Stomach (tissue), 9 donors: ENCODE measurements around the gene AMT. TPM values are rescaled to one million over a fixed set of nuclear protein-coding genes. Genes with fewer than 3 reads are reported as not detected.
"Not testable (repeated sequence)": the region's sequence is repeated elsewhere in the genome, so short reads cannot be mapped to it uniquely, and the experiment has no call there.

Source experiments
- DNase-seq, 2 donors: peaks; one replicate each; pipeline versions ENCODE4 v3.0.0 to v3.0.0-alpha.2; 2013 to 2019
- H3K27ac ChIP-seq, 5 donors: fragments of 200-600 bp in 4 of 5; sonication (generic) in 4 of 5; one replicate each; pipeline ENCODE4 v1.5.1; 2013 to 2019; ENCODE audit warnings: mild to moderate bottlenecking in 1 of 5, moderate library complexity in 1 of 5
- H3K27me3 ChIP-seq, 3 donors: fragments of 200-600 bp; sonication (generic); one replicate each; pipeline ENCODE4 v1.5.1; 2017 to 2019; ENCODE audit warnings: mixed run types in 1 of 3
- H3K36me3 ChIP-seq, 4 donors: fragments of 200-600 bp; sonication (generic); 1 replicate in 3 of 4; 2 replicates in 1 of 4; pipeline ENCODE4 v1.5.1; 2016 to 2019
- H3K4me1 ChIP-seq, 4 donors: fragments of 200-600 bp; sonication (generic); one replicate each; pipeline ENCODE4 v1.5.1; 2016 to 2019
- H3K4me3 ChIP-seq, 4 donors: fragments of 200-600 bp; sonication (generic) in 3 of 4; one replicate each; pipeline ENCODE4 v1.5.1; 2016 to 2019; ENCODE audit warnings: mild to moderate bottlenecking in 1 of 4
- H3K9me3 ChIP-seq, 4 donors: fragments of 200-600 bp; sonication (generic); one replicate each; pipeline ENCODE4 v1.5.1; 2016 to 2019
- CTCF ChIP-seq, 7 experiments: fragments of 450-650 bp in 4 of 7; fragments of 200-600 bp in 3 of 7; sonication (generic) in 3 of 7; IDR thresholded peaks; one replicate each; pipeline ENCODE4 v1.5.1; 2016 to 2019; ENCODE audit warnings: antibody characterized with exemption in 7 of 7, control low read depth in 2 of 7, mild to moderate bottlenecking in 1 of 7
- EP300 ChIP-seq: sonication (generic); formaldehyde crosslinking; IDR thresholded peaks from one replicate; pipeline ENCODE4 v1.6.1; 2017; ENCODE audit warnings: antibody characterized with exemption
- POLR2A ChIP-seq, 4 donors: fragments of 450-650 bp; IDR thresholded peaks; one replicate each; pipeline ENCODE4 v1.6.1; 2016; ENCODE audit warnings: antibody characterized with exemption in 4 of 4, control low read depth in 2 of 4, mild to moderate bottlenecking in 1 of 4, moderate library complexity in 1 of 4
- POLR2AphosphoS5 ChIP-seq, 3 donors: sonication (generic); formaldehyde crosslinking; IDR thresholded peaks; one replicate each; pipeline ENCODE4 v1.6.1; 2016; ENCODE audit warnings: antibody characterized with exemption in 3 of 3
- WGBS, 5 donors: extraction: QIAGEN DNeasy Blood & Tissue Kit in 3 of 5; methylation state at CpG; one replicate each; pipeline versions ENCODE4 v1.1.5 to v1.1.7; 2013 to 2018; 5-methylcytosine and 5-hydroxymethylcytosine counted together
- intact Hi-C: fragments of 100-400 bp; cut with DNase I; formaldehyde crosslinking; loops from one replicate; pipeline ENCODE4 v1.15.1; 2023; ENCODE audit warnings: low total_unique reads
- polyA plus RNA-seq, 3 donors: library from polyadenylated mRNA; stranded (reverse); fragments of 200-250 nt; gene quantifications; one replicate each; pipeline ENCODE4 v1.2.3, GENCODE V29; 2013
- total RNA-seq, 5 donors: library from RNA; depleted of rRNA; stranded (reverse); fragments of >200 nt; gene quantifications; one replicate each; pipeline versions ENCODE4 v1.1.0 to v1.2.3, GENCODE V29; 2014 to 2016
- donor health status: healthy with polysubstance abuse.
- donor health status: Bipolar disorder and iron deficiency.
- donor health status: healthy.

The AMT gene
- total and polyA plus RNA-seq, 8 donors = 4.5 to 27.8 (median 13.8) TPM

- Histone ChIP-seq H3K27ac (no peak overlapping the region), H3K27me3 (no peaks in the 10 kb centered on the region), H3K4me1 (peaks cover 38 to 96% (median 71%) of the 10 kb centered on the region in 4 donors), H3K9me3 (no peaks in the 10 kb centered on the region), H3K36me3 (peaks cover 0 to 22% (median 9%) of the 10 kb centered on the region in 4 donors), H3K4me3 (no peak overlapping the region)
- no peak for TF ChIP-seq POLR2A (IDR thresholded peaks at IDR 0.05)
- TF ChIP-seq CTCF (IDR thresholded peaks at IDR 0.05) = no peak
- no peak for TF ChIP-seq POLR2AphosphoS5 (IDR thresholded peaks at IDR 0.05)
- TF ChIP-seq EP300 = no peak
- no peak for DNase-seq
- 83 to 98% (median 94%) methylated on average over 5 of the region's 5 CpGs for WGBS, 5 donors
- intact Hi-C loops = no loop called here
Observed at GRCh38 chr3:49403891-49404290, 18.4 kb downstream of the AMT start.

- H3K4me1 ChIP-seq = peaks cover 34 to 94% (median 70%) of the 10 kb centered on the region in 4 donors
- peaks cover 0 to 29% (median 10%) of the 10 kb centered on the region in 4 donors for H3K36me3 ChIP-seq
- TF ChIP-seq POLR2A (IDR thresholded peaks at IDR 0.05) = no peak
- TF ChIP-seq EP300 = no peak
- TF ChIP-seq CTCF (IDR thresholded peaks at IDR 0.05) = no peak
- no peak for TF ChIP-seq POLR2AphosphoS5 (IDR thresholded peaks at IDR 0.05)
- DNase-seq = no peak
- no peaks in the 10 kb centered on the region for H3K27me3 ChIP-seq
- intact Hi-C loops = no loop called here
- H3K4me3 ChIP-seq = no peak overlapping the region
- H3K27ac ChIP-seq = no peak overlapping the region
- H3K9me3 ChIP-seq = no peaks in the 10 kb centered on the region
- 54 to 74% (median 61%) methylated on average over 2 of the region's 2 CpGs for WGBS, 5 donors
Observed at GRCh38 chr3:49401766-49402165, 20.5 kb downstream of the AMT start.

GRCh38 chr3:49399461-49399860, 22.8 kb downstream of the AMT start:
- no peak for TF ChIP-seq EP300
- no peak for TF ChIP-seq POLR2A (IDR thresholded peaks at IDR 0.05)
- TF ChIP-seq CTCF (IDR thresholded peaks at IDR 0.05) = no peak
- no peak for TF ChIP-seq POLR2AphosphoS5 (IDR thresholded peaks at IDR 0.05)
- Histone ChIP-seq H3K4me1 (peaks cover 27 to 94% (median 60%) of the 10 kb centered on the region in 4 donors), H3K9me3 (no peaks in the 10 kb centered on the region), H3K27ac (no peak overlapping the region), H3K36me3 (peaks cover 0 to 48% (median 26%) of the 10 kb centered on the region in 4 donors), H3K27me3 (no peaks in the 10 kb centered on the region), H3K4me3 (no peak overlapping the region)
- WGBS, 5 donors = 83 to 96% (median 93%) methylated on average over 3 of the region's 3 CpGs
- intact Hi-C loops = no loop called here
- DNase-seq = no peak

- TF ChIP-seq EP300 = no peak
- no peak for TF ChIP-seq POLR2AphosphoS5 (IDR thresholded peaks at IDR 0.05)
- no peak for TF ChIP-seq CTCF (IDR thresholded peaks at IDR 0.05)
- TF ChIP-seq POLR2A (IDR thresholded peaks at IDR 0.05) = no peak
- Histone ChIP-seq H3K4me1 (peaks cover 27 to 92% (median 70%) of the 10 kb centered on the region in 4 donors), H3K36me3 (peaks cover 0 to 48% (median 20%) of the 10 kb centered on the region in 4 donors), H3K27me3 (no peaks in the 10 kb centered on the region), H3K9me3 (no peaks in the 10 kb centered on the region), H3K27ac (peak overlapping the region in 2 of 5 donors; percentile 30 to 59), H3K4me3 (no peak overlapping the region)
- DNase-seq = peak in 1 of 2 donors; percentile 72
- intact Hi-C loops = no loop called here
- WGBS, 5 donors = 48 to 61% (median 53%) methylated on average over 4 of the region's 4 CpGs
Observed at GRCh38 chr3:49397470-49397869, 24.8 kb downstream of the AMT start.

GRCh38 chr3:49391310-49391709, 31.0 kb downstream of the AMT start:
- Histone ChIP-seq H3K4me1 (peaks cover 4 to 93% (median 49%) of the 10 kb centered on the region in 4 donors), H3K36me3 (peaks cover 0 to 46% (median 13%) of the 10 kb centered on the region in 4 donors)
- H3K27ac ChIP-seq, H3K9me3 ChIP-seq, H3K27me3 ChIP-seq, intact Hi-C loops, DNase-seq, H3K4me3 ChIP-seq: not testable (repeated sequence)
- WGBS, 5 donors = 81 to 94% (median 90%) methylated on average over 10 of the region's 10 CpGs
